A172 (cell line): ENCODE results near the gene GNB4. TPM values are rescaled to one million over a fixed set of nuclear protein-coding genes. Genes with fewer than 3 reads are reported as not detected.

Experiments
- DNase-seq: peaks from one replicate; pipeline ENCODE4 v3.0.0-alpha.2; 2015; ENCODE audit warnings: low spot score
- total RNA-seq: library from RNA; depleted of rRNA; stranded (reverse); fragments of >200 nt; shearing (Covaris generic); gene quantifications from 2 replicates; pipeline ENCODE4 v1.2.3, GENCODE V29; 2014

The GNB4 gene
- total RNA-seq, 1 experiment from 2014 or later = 92.5 TPM

- DNase-seq = no peak
Measured at GRCh38 chr3:179436517-179436916, 14.8 kb downstream of the GNB4 start.

DNA sequence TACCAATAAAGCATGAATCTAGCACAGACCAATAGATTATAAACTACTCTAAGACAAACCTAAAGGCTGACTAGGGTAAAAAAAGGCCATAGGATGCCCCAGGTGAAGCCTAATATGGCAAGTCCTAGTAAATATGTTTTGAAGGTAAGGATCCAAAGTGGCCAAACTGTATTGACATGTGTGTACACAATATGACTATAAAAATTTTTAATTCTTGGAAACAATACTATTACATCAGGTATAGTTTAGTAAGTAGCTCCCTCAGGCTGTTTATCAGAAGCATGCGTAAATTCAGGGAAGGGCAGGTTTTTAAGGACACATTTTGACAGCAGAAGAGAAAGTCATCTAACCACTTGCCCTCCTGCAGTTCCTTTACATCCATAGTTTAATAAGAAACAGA is 18.8 kb downstream of the GNB4 start:
- no peak for DNase-seq

GRCh38 chr3:179432021-179432420 is 19.2 kb downstream of the GNB4 start:
- no peak for DNase-seq

DNA sequence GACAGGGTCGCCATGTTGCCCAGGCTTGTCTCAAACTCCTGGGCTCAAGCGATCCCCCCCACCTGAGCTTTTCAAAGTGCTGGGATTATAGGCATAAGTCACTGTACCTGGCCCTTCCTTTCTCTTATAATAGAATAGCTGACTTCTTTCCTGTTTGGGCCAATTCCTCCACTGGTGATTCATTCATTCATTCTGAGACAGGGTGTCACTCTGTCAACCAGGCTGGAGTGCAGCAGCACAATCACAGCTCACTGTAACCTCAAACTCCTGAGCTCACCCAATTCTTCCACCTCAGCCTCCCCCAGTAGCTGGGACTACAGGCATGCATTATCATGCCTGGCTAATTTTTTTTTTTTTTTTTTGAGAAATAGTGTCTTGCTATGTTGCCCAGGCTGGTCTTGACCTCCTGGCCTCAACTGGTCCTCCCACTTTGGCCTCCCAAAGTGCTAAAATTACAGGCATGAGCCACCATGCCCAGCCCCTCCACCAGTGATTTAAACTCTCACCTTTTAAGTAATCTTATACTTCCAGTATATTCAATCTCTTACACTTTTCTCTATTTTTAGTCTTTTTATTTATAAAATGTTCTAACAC is 20.9 kb downstream of the GNB4 start:
- DNase-seq = no peak

- no peak for DNase-seq
Measured at GRCh38 chr3:179428876-179429548, 22.3 kb downstream of the GNB4 start.

DNA sequence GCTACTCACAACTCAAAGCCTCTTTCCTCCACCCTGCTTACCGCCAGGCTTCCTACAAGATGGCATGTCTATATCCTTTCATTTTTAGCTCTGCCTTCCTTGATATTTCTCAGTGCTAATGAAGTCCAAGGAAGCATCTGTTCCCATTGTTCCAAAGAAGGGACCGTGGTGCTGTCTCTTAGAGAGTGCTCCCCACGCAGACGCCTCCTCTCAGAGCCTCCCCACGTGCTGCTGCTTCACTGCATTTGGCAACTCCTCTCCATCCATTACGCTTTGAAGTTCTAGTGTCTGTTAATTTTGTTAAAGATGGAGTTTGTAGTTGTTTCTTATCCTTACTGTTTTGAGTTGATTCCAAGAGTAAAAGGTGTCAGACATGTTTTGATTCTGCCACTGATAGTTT is 26.2 kb downstream of the GNB4 start:
- no peak for DNase-seq

DNA sequence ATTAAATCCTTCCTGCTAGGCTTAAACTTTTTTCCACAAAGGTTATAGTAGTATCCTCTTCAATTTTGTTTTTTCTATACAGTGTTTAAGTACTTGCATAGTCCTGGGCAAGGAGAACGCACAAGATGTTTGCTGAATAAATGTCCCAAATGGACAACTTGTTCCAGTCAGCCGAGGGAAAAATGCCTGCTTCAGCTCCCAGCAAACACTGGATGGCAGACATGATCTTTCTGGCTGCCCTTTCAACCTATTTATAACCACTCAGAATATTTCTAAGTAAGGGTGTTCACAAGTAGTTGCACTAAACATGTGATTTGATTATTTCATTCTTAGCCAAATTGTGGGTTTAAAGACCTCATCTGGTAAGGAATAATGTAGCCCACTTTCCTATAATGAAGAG is 29.8 kb downstream of the GNB4 start:
- DNase-seq = peak; percentile 32

DNA sequence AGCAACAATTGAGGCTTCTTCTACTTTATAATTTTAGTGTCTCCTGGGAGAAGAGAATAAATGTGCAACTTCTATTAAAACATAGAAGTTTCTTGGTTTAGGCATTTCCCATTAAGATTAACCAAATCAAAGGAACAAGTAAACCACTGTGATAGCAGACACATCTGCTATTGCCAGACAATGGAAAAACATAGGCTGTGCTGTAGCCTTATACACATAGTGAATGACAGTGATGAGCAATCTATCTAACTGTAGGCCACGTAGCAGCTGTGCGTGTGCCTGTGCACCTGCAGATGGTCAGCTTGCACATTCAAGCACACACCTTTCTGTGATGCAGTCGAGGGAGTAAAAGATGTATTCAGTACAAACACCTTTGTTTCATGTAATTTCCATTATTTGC is 32.7 kb downstream of the GNB4 start:
- DNase-seq = no peak

DNA sequence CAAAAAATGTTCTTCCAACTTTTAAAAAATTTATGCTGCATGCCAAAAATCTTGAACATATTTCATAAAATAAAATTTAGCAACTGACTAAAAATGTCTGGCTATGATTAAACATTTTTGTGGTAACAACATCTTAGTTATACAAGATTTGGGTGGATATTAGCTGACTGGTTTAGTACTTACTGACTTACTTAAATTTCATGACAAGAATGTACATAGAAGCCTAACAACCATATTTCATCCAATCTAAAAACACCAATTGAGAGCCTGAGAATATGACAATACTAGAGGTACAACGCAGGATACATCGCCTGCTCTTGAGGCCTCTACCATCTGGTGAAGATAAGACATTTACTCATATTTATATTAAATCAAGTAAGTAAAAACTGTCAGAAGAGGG is 34.6 kb downstream of the GNB4 start:
- DNase-seq = no peak

GRCh38 chr3:179415377-179415776 is 35.9 kb downstream of the GNB4 start:
- DNase-seq = no peak

- no peak for DNase-seq
Measured at GRCh38 chr3:179414804-179415203, 36.5 kb downstream of the GNB4 start.

GRCh38 chr3:179410999-179411398 is 40.3 kb downstream of the GNB4 start:
- DNase-seq = no peak

GRCh38 chr3:179410331-179410730 is 40.9 kb downstream of the GNB4 start:
- no peak for DNase-seq

DNA sequence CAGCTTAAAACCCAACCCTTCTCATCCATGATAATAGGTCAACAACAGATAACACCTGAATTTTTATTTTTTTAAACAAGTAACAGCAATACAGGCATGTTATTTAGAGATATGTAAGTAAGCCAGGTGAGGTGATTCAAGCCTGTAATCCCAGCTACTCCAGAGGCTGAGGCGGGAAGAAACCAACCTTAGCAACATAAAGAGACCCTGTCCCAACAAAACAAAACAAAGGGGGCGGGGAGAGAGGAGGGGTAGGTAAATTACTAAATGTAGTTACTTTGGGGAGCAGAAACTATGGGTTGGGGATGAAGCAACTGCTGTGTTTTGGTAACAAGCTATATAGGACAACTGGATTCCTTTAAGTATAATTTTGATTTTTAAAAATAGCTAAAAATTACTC is 47.0 kb downstream of the GNB4 start:
- no peak for DNase-seq

DNA sequence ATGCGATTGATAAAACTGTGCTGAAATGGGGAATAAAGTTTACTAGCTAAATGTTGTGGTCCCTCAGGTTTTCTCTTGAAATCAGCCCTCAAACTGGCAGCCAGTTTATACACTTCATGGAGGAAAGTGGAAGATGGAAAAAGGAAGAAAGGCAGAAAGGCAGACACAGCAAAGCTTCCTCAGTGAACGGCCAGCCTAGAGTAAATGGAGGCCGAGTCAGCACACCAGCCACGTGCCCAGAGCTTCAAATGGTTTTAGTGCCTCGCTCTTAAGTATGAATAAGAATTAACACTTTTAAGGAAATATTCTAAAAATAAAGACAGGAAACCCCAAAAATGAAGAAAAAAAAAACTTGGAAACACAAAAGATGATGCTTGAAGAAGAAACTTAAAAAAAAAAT is 48.3 kb downstream of the GNB4 start:
- DNase-seq = no peak

GRCh38 chr3:179401561-179401960 is 49.7 kb downstream of the GNB4 start:
- no peak for DNase-seq

DNA sequence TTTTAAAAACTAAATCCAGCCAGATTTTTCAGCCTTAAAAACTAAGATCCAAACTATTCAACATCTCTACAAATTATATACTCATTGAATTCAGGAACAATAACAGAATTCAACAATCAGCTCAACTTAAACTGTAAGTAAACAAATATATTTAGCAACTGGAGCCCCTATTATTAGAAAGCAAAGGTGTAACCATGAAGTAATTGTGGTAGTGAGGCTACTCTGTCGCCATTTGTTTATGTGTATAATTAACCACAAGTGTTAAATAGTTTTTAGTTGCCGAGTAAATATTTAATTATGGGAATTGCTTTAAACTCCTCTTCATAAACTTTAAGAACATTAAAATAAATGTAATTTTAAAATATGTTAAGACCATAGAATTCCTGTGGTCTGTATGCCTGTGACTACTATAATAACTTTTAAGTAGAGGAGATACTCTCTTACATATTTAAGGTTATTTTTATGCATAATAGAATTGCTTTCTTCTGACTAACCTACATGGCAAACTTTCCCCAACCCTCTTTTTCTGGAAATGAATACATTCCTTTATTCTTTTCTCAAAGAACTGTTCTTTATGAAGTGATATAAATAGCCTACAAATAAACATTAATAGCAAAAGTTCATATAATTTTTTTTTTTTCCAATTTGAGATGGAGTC is 52.6 kb downstream of the GNB4 start:
- no peak for DNase-seq

DNA sequence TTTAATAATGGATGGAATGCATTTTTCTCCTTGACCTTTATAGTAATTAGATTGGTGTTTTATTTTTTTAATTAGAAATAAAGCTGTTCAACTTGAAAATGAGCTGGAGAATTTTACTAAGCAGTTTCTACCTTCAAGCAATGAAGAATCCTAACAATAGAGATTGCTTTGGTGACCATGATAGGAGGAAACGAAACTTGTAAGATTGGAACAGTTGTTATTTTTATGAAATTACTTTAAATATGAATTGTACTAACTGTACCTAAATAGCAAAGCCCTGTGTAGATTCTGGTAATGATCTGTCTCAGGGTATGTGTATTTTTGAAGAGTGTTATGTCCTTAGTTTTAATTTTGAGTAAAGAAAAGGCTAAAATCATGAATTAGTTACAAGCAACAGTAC is 59.4 kb downstream of the GNB4 start:
- DNase-seq = no peak

DNA sequence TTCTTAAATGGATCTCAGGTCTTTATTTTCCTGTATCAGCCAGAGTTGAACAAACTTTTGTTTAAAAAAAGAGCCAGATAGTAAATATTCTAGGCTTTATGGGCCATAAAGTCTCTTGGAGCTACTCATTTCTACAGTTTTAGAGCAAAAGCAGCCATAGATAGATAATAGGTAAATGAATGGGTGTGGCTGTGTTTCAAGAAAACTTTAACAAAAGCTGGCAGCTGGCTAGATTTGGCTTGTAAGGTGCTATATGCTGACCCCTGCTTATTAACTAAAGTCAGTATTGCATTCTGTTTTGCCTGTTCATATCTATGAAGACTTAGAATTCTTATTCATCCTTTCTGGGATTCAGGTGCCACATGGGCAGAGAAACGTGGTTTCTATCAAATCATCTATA is 74.8 kb downstream of the GNB4 start:
- no peak for DNase-seq

DNA sequence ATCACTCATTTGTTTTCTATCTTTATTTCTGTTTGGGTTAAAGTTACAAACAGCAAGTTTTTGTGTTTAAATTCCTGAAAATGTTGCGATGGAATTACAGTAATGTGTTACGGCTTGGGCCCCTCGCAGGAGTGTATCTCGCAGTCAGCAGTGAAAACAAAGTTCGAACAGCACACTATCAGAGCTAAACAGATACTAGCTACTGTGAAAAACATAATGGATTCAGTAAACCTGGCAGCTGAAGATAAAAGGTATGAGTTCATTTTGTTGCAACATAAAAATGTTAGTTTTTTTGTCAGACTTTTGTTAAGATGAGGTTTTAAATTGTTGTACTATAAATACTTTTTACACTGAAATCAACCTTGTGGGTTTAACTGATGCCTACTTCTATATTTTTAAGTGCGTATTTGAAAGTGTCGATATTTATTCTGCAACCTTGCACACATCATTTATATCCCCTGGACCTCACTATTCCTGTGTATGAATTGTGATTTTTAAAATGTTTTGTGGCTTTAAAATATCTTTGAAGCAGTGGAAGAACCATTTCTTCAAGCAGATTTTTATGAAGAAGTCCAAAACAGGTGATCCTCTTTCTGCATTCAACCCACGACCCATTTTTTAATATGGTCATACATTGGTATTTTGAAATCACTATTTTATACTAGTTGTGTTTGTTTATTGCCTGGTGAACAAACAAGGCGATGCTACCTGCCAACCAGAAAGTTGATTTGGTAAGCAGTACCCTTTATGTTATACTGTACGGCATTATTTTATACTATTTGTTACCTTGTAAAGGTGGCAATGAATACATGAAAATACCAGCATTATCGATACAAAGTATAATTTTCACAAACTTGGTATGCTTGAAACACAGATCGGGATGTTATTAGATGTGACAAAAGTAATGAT is 75.9 kb downstream of the GNB4 start:
- DNase-seq = no peak

DNA sequence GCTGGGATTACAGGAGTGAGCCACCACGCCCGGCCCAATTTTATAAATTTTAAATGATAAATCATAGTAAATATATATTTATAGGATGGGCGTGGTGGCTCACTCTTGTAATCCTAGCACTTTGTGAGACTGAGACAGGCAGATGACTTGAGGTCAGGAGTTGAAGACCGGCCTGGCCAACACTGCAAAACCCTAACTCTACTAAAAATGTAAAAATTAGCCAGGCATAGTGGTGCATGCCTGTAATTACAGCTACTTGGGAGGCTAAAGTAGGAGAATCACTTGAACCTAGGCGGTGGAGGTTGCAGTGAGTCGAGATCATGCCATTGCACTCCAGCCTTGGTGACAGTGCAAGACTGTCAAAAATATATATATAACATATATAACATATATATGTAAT is 77.3 kb downstream of the GNB4 start:
- DNase-seq = no peak

DNA sequence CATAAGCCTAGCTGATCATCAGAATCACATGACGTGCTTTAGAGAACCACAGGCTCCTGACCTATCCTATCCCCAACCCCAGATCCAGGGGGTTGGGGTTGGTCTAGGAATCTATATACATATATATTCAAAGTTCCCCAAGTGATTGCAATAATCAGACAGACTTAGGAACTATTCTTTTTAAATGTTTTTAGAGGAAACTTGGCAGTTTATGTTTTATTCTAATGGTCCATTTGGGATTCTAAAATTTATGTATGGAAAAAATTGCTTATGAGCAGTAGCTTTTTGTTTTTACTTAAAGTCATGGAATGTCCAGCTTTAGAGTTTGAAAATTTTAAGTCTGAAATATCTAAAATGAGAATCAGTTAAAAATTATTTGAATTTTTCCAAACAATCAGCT is 81.6 kb downstream of the GNB4 start:
- no peak for DNase-seq
